Kidney tubule cell (primary cell): Measurements from ENCODE around the gene GNL3.
A peak's percentile ranks its signal among the peaks of the same experiment; 100 is the strongest.
"Not testable (repeated sequence)": the region's sequence is repeated elsewhere in the genome, so short reads cannot be mapped to it uniquely, and the experiment has no call there.

Source experiments
- DNase-seq: peaks from one replicate; pipeline ENCODE4 v3.0.0-alpha.2; 2018; ENCODE audit warnings: low spot score

The GNL3 gene

GRCh38 chr3:52721002-52721729, 35.3 kb downstream of the GNL3 start:
- DNase-seq = no peak

- no peak for DNase-seq
These were observed 35.8 kb downstream of the GNL3 start for GRCh38 chr3:52721730-52722008.

- peak; percentile 29 for DNase-seq
These were observed 36.7 kb downstream of the GNL3 start for GRCh38 chr3:52722491-52722890.

- no peak for DNase-seq
These were observed 38.1 kb downstream of the GNL3 start for GRCh38 chr3:52723935-52724334.

- no peak for DNase-seq
These were observed 38.7 kb downstream of the GNL3 start for GRCh38 chr3:52724511-52724910.

GRCh38 chr3:52728753-52729152, 42.9 kb downstream of the GNL3 start:
- DNase-seq = not testable (repeated sequence)

GRCh38 chr3:52730681-52731080, 44.8 kb downstream of the GNL3 start:
- no peak for DNase-seq

GRCh38 chr3:52731590-52731989, 45.8 kb downstream of the GNL3 start:
- DNase-seq = no peak

- DNase-seq = no peak
These were observed 47.5 kb downstream of the GNL3 start for GRCh38 chr3:52733256-52733891.

GRCh38 chr3:52739730-52740129, 53.9 kb downstream of the GNL3 start:
- DNase-seq = no peak

- peak; percentile 47 for DNase-seq
These were observed 56.7 kb downstream of the GNL3 start for GRCh38 chr3:52742418-52743041.

GRCh38 chr3:52743152-52743551, 57.3 kb downstream of the GNL3 start:
- DNase-seq = no peak

- DNase-seq = no peak
These were observed 57.9 kb downstream of the GNL3 start for GRCh38 chr3:52743721-52744120.
